ENCODE measurements around the gene TSPYL2.

- no peak for TF ChIP-seq TCF4 (CRISPR knock-in tag; IDR thresholded peaks at IDR 0.05; ENCODE audit: borderline replicate concordance)
- TF ChIP-seq, protein P1, sequence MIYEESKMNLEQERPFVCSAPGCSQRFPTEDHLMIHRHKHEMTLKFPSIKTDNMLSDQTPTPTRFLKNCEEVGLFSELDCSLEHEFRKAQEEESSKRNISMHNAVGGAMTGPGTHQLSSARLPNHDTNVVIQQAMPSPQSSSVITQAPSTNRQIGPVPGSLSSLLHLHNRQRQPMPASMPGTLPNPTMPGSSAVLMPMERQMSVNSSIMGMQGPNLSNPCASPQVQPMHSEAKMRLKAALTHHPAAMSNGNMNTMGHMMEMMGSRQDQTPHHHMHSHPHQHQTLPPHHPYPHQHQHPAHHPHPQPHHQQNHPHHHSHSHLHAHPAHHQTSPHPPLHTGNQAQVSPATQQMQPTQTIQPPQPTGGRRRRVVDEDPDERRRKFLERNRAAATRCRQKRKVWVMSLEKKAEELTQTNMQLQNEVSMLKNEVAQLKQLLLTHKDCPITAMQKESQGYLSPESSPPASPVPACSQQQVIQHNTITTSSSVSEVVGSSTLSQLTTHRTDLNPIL (CRISPR knock-in tag; IDR thresholded peaks at IDR 0.05; ENCODE audit: low read depth) = no peak
- TF ChIP-seq OSR1 (CRISPR knock-in tag; IDR thresholded peaks at IDR 0.05) = no peak
- TF ChIP-seq ZNF8 (CRISPR knock-in tag; IDR thresholded peaks at IDR 0.05) = no peak
- TF ChIP-seq GLIS3 (CRISPR knock-in tag; IDR thresholded peaks at IDR 0.05) = no peak
- no peak for TF ChIP-seq ZC3H10 (CRISPR knock-in tag; IDR thresholded peaks at IDR 0.05)
- no peak for TF ChIP-seq ESRRG (CRISPR knock-in tag; IDR thresholded peaks at IDR 0.05)
- TF ChIP-seq ZFP3 (CRISPR knock-in tag; IDR thresholded peaks at IDR 0.05) = no peak
- no peak for TF ChIP-seq ZFP30 (CRISPR knock-in tag; IDR thresholded peaks at IDR 0.05)
- no peak for TF ChIP-seq TSHZ2 (CRISPR knock-in tag; IDR thresholded peaks at IDR 0.05)
- no peak for TF ChIP-seq ZNF70 (CRISPR knock-in tag; IDR thresholded peaks at IDR 0.05)
These were observed 5.5 kb upstream of the TSPYL2 start for GRCh38 chrX:53076671-53077070.

Measured in SK-N-SH treated with all-trans-retinoic acid at 6 μM for 48 hours (cell line).